ENCODE results near the gene DCBLD1. TPM values are rescaled to one million over a fixed set of nuclear protein-coding genes. Genes with fewer than 3 reads are reported as not detected.
A peak's percentile ranks its signal among the peaks of the same experiment; 100 is the strongest.

The DCBLD1 gene
- total and polyA plus RNA-seq, 7 donors: 2.3 to 16.3 (median 6.8) TPM

DNA sequence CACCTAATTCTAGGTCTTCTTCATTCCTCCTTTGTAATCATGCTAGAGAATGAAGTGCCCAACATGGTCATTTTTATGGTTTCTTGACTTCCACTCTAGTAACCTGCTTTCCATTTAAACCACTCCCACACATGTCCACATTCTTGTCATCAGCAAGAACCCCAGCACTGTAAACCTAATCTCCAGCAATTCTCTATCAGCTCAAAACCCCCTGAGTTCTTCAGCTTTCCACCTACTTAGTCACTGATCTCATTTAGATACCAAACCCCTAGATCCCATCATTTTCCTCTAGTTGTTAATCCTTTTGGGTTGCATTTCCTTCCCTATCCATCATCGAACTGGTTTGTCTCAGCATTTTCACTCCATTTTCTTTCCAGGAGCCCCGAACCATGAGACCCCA, 70.1 kb downstream of the DCBLD1 start:
- DNase-seq: no peak
- H3K27ac ChIP-seq: no peak overlapping the region
- no peaks in the 10 kb centered on the region for H3K36me3 ChIP-seq
- H3K4me1 ChIP-seq: peaks cover 0 to 15% (median 9%) of the 10 kb centered on the region in 4 donors
- TF ChIP-seq EP300 (IDR thresholded peaks at IDR 0.05) (no peak), POLR2A (IDR thresholded peaks at IDR 0.05) (no peak), POLR2AphosphoS5 (IDR thresholded peaks at IDR 0.05) (no peak)
- TF ChIP-seq, protein P1, sequence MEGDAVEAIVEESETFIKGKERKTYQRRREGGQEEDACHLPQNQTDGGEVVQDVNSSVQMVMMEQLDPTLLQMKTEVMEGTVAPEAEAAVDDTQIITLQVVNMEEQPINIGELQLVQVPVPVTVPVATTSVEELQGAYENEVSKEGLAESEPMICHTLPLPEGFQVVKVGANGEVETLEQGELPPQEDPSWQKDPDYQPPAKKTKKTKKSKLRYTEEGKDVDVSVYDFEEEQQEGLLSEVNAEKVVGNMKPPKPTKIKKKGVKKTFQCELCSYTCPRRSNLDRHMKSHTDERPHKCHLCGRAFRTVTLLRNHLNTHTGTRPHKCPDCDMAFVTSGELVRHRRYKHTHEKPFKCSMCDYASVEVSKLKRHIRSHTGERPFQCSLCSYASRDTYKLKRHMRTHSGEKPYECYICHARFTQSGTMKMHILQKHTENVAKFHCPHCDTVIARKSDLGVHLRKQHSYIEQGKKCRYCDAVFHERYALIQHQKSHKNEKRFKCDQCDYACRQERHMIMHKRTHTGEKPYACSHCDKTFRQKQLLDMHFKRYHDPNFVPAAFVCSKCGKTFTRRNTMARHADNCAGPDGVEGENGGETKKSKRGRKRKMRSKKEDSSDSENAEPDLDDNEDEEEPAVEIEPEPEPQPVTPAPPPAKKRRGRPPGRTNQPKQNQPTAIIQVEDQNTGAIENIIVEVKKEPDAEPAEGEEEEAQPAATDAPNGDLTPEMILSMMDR (IDR thresholded peaks at IDR 0.05): no peak
- 79 to 92% methylated on average over 2 of the region's 2 CpGs for WGBS, 2 donors
- H3K4me3 ChIP-seq: no peak overlapping the region
- no peaks in the 10 kb centered on the region for H3K9me3 ChIP-seq
- no peaks in the 10 kb centered on the region for H3K27me3 ChIP-seq
- intact Hi-C loops (cut with DNase I): no loop called here

GRCh38 chr6:117553142-117553541, 70.7 kb downstream of the DCBLD1 start:
- no peaks in the 10 kb centered on the region for H3K27me3 ChIP-seq
- H3K36me3 ChIP-seq: no peaks in the 10 kb centered on the region
- 52 to 62% methylated on average over 3 of the region's 3 CpGs for WGBS, 2 donors
- intact Hi-C loops (cut with DNase I): no loop called here
- no peaks in the 10 kb centered on the region for H3K9me3 ChIP-seq
- H3K27ac ChIP-seq: no peak overlapping the region
- H3K4me3 ChIP-seq: no peak overlapping the region
- DNase-seq: no peak
- TF ChIP-seq EP300 (IDR thresholded peaks at IDR 0.05) (no peak), POLR2A (IDR thresholded peaks at IDR 0.05) (no peak), POLR2AphosphoS5 (IDR thresholded peaks at IDR 0.05) (no peak)
- TF ChIP-seq, protein P1 (IDR thresholded peaks at IDR 0.05): no peak
- peaks cover 0 to 9% (median 8%) of the 10 kb centered on the region in 4 donors for H3K4me1 ChIP-seq

DNA sequence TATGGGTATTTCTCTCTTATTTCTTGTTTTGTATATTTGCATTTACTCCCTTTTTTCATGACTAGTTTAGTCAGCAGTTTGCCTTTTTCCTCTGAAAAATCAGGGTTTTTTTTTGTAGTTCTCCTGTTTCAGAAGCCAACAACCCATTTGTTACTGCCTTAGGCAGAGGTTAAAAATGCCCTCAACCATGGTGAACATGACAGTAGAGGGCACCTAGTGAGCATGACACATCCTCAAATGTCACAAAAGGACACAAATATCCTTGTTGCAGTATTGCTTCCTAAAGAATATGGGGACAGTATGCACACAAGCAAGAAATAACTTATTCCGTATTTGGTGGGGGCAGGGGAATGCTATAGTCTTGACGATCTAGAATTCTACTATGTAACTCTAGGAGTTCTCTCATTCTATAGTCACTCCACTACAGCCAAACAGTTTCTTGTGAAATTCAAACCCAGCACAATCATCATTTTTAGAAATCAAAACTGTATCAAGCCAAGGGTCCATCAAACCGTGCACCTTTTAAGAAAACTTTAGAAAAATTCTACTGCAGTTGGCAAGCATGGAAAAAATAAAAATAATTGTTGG, 72.9 kb downstream of the DCBLD1 start:
- DNase-seq: no peak
- no peak overlapping the region for H3K4me3 ChIP-seq
- no peaks in the 10 kb centered on the region for H3K4me1 ChIP-seq
- peaks cover 0 to 3% (median 0%) of the 10 kb centered on the region in 4 donors for H3K36me3 ChIP-seq
- 46 to 65% methylated on average over 3 of the region's 3 CpGs for WGBS, 2 donors
- no peaks in the 10 kb centered on the region for H3K9me3 ChIP-seq
- no peaks in the 10 kb centered on the region for H3K27me3 ChIP-seq
- no peak overlapping the region for H3K27ac ChIP-seq
- intact Hi-C loops (cut with DNase I): loop anchor here (5.0 kb wide), 1 partner anchor 208 kb away; no protein-coding TSS in a partner anchor
- TF ChIP-seq, protein P1 (IDR thresholded peaks at IDR 0.05): no peak
- TF ChIP-seq POLR2AphosphoS5 (IDR thresholded peaks at IDR 0.05): no peak
- TF ChIP-seq POLR2A (IDR thresholded peaks at IDR 0.05): no peak
- no peak for TF ChIP-seq EP300 (IDR thresholded peaks at IDR 0.05)

DNA sequence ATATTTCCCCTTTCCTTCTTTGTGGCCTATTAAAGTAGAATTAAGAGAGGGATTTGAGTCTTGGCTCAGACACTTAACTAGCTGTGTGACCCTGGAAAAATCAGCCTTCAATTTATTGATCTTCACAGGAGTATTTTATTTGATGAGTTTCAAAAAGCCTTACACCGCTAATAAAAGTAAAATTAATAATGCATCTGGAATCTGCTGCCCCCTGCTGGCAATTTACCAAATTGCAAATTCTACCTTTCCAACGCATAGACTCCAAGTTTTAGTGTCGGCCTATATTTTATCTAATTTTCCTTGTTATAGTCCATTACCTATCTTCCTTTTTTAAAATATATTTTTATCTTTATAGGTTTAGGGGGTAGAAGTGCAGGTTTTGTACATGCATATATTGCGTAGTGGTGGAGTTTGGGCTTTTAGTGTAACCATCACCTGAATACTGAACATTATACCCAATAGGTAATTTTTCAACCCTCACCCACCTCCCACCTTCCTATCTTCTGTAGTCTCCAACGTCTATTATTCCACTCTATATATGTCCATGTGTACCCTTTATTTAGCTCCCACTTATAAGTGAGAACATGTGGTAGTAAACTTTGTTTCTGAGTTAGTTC, 73.5 kb downstream of the DCBLD1 start:
- TF ChIP-seq EP300 (IDR thresholded peaks at IDR 0.05): no peak
- TF ChIP-seq, protein P1 (IDR thresholded peaks at IDR 0.05): peak in 3 of 4 experiments; percentile 52 to 85 (median 70)
- H3K4me1 ChIP-seq: no peaks in the 10 kb centered on the region
- WGBS, 2 donors: 18 to 24% methylated on average over 5 of the region's 5 CpGs
- no peak overlapping the region for H3K4me3 ChIP-seq
- no peaks in the 10 kb centered on the region for H3K9me3 ChIP-seq
- intact Hi-C loops (cut with DNase I): loop anchor here (1.0 to 5.0 kb wide), 2 partner anchors 105 to 209 kb away; no protein-coding TSS in a partner anchor
- H3K36me3 ChIP-seq: peaks cover 0 to 8% (median 0%) of the 10 kb centered on the region in 4 donors
- H3K27ac ChIP-seq: no peak overlapping the region
- no peaks in the 10 kb centered on the region for H3K27me3 ChIP-seq
- DNase-seq: no peak
